ENCODE measurements around the gene GINM1. TPM values are rescaled to one million over a fixed set of nuclear protein-coding genes. Genes with fewer than 3 reads are reported as not detected.

Gene GINM1
- total RNA-seq, 1 experiment from 2014 or later: 25.0 TPM

GRCh38 chr6:149541139-149541538 is 25.0 kb upstream of the GINM1 start:
- intact Hi-C loops (cut with micrococcal nuclease): no loop called here
- H3K9me2 ChIP-seq (ENCODE audit: insufficient read depth): no peaks in the 10 kb centered on the region

DNA sequence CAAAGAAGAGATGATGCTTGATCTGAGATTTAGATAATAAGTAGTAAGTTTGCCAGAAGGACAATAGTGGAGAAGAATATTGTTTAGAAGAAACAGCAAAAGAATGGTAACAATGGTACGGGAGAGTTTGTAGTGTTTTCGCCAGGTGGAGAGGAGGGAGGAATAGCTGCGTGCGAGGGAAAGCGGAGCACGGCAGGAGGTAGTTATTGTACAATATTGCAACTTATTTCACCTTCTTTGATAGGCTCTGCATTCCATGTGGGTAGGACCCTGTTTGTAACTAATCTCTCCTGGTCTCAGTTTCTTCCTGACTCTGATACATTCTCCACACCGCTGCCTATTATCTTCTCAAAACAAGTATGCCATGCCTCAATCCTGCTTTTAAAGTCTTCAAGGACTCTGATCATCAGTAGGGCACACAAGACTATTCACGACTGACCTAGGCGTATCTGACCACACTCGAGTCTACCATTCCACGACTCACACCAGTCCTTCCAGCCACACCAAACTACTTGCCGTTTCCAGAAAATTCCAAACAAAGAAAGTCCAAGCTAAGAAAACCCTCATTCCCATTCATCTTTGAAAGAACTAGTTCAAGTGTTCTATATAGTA is 21.4 kb upstream of the GINM1 start:
- H3K9me2 ChIP-seq (ENCODE audit: insufficient read depth): no peaks in the 10 kb centered on the region
- H3K27me3 ChIP-seq (ENCODE audit: insufficient read depth, low read length): no peaks in the 10 kb centered on the region; the same call in 1 of the 2 replicates
- peak overlapping the region; percentile 89; the same call in 1 of the 2 replicates for H3K27ac ChIP-seq (ENCODE audit: low read depth, low read length)
- H3K79me2 ChIP-seq (ENCODE audit: insufficient read depth, low read length): peaks cover 54% of the 10 kb centered on the region
- peaks cover 5 to 21% of the 10 kb centered on the region in 2 experiments; a peak in 3 of 4 replicates for H3K4me1 ChIP-seq (ENCODE audit: control insufficient read depth in 1 of 2, insufficient read depth in 2 of 2, low read length in 2 of 2)
- BruUV-seq (replicated peaks): no TSS peak
- no peaks in the 10 kb centered on the region for H4K20me1 ChIP-seq (ENCODE audit: insufficient read depth)
- H3K4me2 ChIP-seq (ENCODE audit: low read length): peak overlapping the region; percentile 79
- intact Hi-C loops (cut with micrococcal nuclease): no loop called here
- no peaks in the 10 kb centered on the region; a peak in 2 of 4 replicates for H3K36me3 ChIP-seq (ENCODE audit: control insufficient read depth in 1 of 2, insufficient read depth in 2 of 2, low read length in 2 of 2)
- peak overlapping the region; percentile 66 to 96 for H3K4me3 ChIP-seq (replicated peaks in 1 of 2; ENCODE audit: low read depth in 1 of 2, low read length in 2 of 2)
- TF ChIP-seq ELF1 (IDR thresholded peaks at IDR 0.05; ENCODE audit: borderline replicate concordance, low read depth) (no peak), CEBPB (IDR thresholded peaks at IDR 0.05; ENCODE audit: low read depth) (no peak), SRF (IDR thresholded peaks at IDR 0.05; ENCODE audit: low read depth) (no peak), POLR2AphosphoS5 (IDR thresholded peaks at IDR 0.05; ENCODE audit: low read depth, low read length) (no peak), ATF3 (IDR thresholded peaks at IDR 0.05) (no peak)
- TF ChIP-seq, protein P1, sequence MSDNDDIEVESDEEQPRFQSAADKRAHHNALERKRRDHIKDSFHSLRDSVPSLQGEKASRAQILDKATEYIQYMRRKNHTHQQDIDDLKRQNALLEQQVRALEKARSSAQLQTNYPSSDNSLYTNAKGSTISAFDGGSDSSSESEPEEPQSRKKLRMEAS (IDR thresholded peaks at IDR 0.05): no peak
- no peak overlapping the region for H2AFZ ChIP-seq (ENCODE audit: low read depth, low read length, poor library complexity, severe bottlenecking)
- ATAC-seq (peak; percentile 13; the same call in 1 of the 2 replicates), DNase-seq (ENCODE audit: low read depth, low spot score) (no peak)
- CTCF ChIA-PET: interaction anchor here (1.1 kb wide), 1 partner anchor 16 kb away, joined by 4 read pairs; no protein-coding TSS in a partner anchor
- POLR2A ChIA-PET: no interaction called here
- H3K9me3 ChIP-seq (ENCODE audit: control insufficient read depth in 1 of 2, insufficient read depth in 1 of 2, low read depth in 1 of 2, low read length in 2 of 2): no peaks in the 10 kb centered on the region
- RAD21 ChIA-PET (ENCODE audit: low non-redundant PET in 1 of 2, low total read pairs in 2 of 2, uncharacterized antibody in 2 of 2, unreplicated experiment in 2 of 2): interaction anchor here in 1 of 2 experiments (0.5 kb wide), 1 partner anchor 22 kb away, joined by 3 read pairs; the partner anchor contains the start of gene GINM1
- H3K9ac ChIP-seq (ENCODE audit: low read length): peak overlapping the region; percentile 98

More at GRCh38 chr6:149541139-149541538, 25.0 kb upstream of the GINM1 start:
- Histone ChIP-seq H3K9ac (ENCODE audit: low read length) (no peak overlapping the region), H3K79me2 (ENCODE audit: insufficient read depth, low read length) (peaks cover 62% of the 10 kb centered on the region), H3K27me3 (ENCODE audit: insufficient read depth, low read length) (no peaks in the 10 kb centered on the region), H3K4me3 (replicated peaks in 1 of 2; ENCODE audit: low read depth in 1 of 2, low read length in 2 of 2) (no peak overlapping the region), H4K20me1 (ENCODE audit: insufficient read depth) (no peaks in the 10 kb centered on the region), H3K27ac (ENCODE audit: low read depth, low read length) (no peak overlapping the region), H3K4me2 (ENCODE audit: low read length) (no peak overlapping the region), H3K36me3 (ENCODE audit: control insufficient read depth in 1 of 2, insufficient read depth in 2 of 2, low read length in 2 of 2) (peaks cover 14 to 17% of the 10 kb centered on the region in 2 experiments; a peak in 3 of 4 replicates), H2AFZ (ENCODE audit: low read depth, low read length, poor library complexity, severe bottlenecking) (no peak overlapping the region), H3K4me1 (ENCODE audit: control insufficient read depth in 1 of 2, insufficient read depth in 2 of 2, low read length in 2 of 2) (peaks cover 3 to 11% of the 10 kb centered on the region in 2 experiments; a peak in 3 of 4 replicates), H3K9me3 (ENCODE audit: control insufficient read depth in 1 of 2, insufficient read depth in 1 of 2, low read depth in 1 of 2, low read length in 2 of 2) (no peaks in the 10 kb centered on the region)
- no TSS peak for BruUV-seq (replicated peaks)
- TF ChIP-seq, protein P2, sequence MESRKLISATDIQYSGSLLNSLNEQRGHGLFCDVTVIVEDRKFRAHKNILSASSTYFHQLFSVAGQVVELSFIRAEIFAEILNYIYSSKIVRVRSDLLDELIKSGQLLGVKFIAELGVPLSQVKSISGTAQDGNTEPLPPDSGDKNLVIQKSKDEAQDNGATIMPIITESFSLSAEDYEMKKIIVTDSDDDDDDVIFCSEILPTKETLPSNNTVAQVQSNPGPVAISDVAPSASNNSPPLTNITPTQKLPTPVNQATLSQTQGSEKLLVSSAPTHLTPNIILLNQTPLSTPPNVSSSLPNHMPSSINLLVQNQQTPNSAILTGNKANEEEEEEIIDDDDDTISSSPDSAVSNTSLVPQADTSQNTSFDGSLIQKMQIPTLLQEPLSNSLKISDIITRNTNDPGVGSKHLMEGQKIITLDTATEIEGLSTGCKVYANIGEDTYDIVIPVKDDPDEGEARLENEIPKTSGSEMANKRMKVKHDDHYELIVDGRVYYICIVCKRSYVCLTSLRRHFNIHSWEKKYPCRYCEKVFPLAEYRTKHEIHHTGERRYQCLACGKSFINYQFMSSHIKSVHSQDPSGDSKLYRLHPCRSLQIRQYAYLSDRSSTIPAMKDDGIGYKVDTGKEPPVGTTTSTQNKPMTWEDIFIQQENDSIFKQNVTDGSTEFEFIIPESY (IDR thresholded peaks at IDR 0.05; ENCODE audit: extremely low read depth, insufficient replicate concordance, low read length): no peak
- TF ChIP-seq POLR2A (IDR thresholded peaks at IDR 0.05; ENCODE audit: borderline replicate concordance, extremely low read depth, insufficient read depth, insufficient read length) (no peak), ELF1 (IDR thresholded peaks at IDR 0.05; ENCODE audit: borderline replicate concordance, low read depth) (no peak), SP1 (IDR thresholded peaks at IDR 0.05; ENCODE audit: low read depth) (no peak), EZH2 (IDR thresholded peaks at IDR 0.05) (no peak)
- ChIA-PET RAD21 (ENCODE audit: low non-redundant PET in 1 of 2, low total read pairs in 2 of 2, uncharacterized antibody in 2 of 2, unreplicated experiment in 2 of 2) (no interaction called here), POLR2A (no interaction called here), CTCF (no interaction called here)
- ATAC-seq: no peak
- DNase-seq (ENCODE audit: low read depth, low spot score): no peak
